Suprapubic skin (tissue), 4 donors: ENCODE data around the gene TRIM45. TPM values are rescaled to one million over a fixed set of nuclear protein-coding genes. Genes with fewer than 3 reads are reported as not detected.

Experiments used
- DNase-seq, 2 donors: peaks; one replicate each; pipeline ENCODE4 v3.0.0-alpha.2; 2019; ENCODE audit warnings: low spot score in 2 of 2
- H3K27ac ChIP-seq: fragments of 200-600 bp; sonication (generic); one replicate; pipeline ENCODE4 v1.5.1; 2019
- H3K27me3 ChIP-seq: fragments of 200-600 bp; sonication (generic); one replicate; pipeline ENCODE4 v1.5.1; 2019
- H3K36me3 ChIP-seq: fragments of 200-600 bp; sonication (generic); one replicate; pipeline ENCODE4 v1.5.1; 2019
- H3K4me1 ChIP-seq: fragments of 200-600 bp; sonication (generic); one replicate; pipeline ENCODE4 v1.5.1; 2019
- H3K4me3 ChIP-seq: fragments of 200-600 bp; sonication (generic); one replicate; pipeline ENCODE4 v1.5.1; 2019; ENCODE audit warnings: mild to moderate bottlenecking
- H3K9me3 ChIP-seq: fragments of 200-600 bp; sonication (generic); one replicate; pipeline ENCODE4 v1.5.1; 2019
- EP300 ChIP-seq: sonication (generic); formaldehyde crosslinking; IDR thresholded peaks from one replicate; pipeline ENCODE4 v1.6.1; 2017; ENCODE audit warnings: antibody characterized with exemption
- POLR2A ChIP-seq, 2 donors: fragments of 450-650 bp; IDR thresholded peaks; one replicate each; pipeline ENCODE4 v1.6.1; 2017; ENCODE audit warnings: antibody characterized with exemption in 2 of 2, mild to moderate bottlenecking in 2 of 2, moderate library complexity in 2 of 2
- POLR2AphosphoS5 ChIP-seq, 3 donors: sonication (generic); formaldehyde crosslinking; IDR thresholded peaks; one replicate each; pipeline ENCODE4 v1.6.1; 2017; ENCODE audit warnings: antibody characterized with exemption in 3 of 3
- WGBS: methylation state at CpG from one replicate; pipeline ENCODE4 v1.1.5; 2018; 5-methylcytosine and 5-hydroxymethylcytosine counted together
- total RNA-seq, 4 donors: library from RNA; depleted of rRNA; stranded (reverse); fragments of >200 nt; gene quantifications; one replicate each; pipeline ENCODE4 v1.1.0, GENCODE V29; 2016
- TF ChIP-seq, protein P1 (sequence below), 2 donors: fragments of 200-600 bp in 1 of 2; fragments of 450-650 bp in 1 of 2; sonication (generic) in 1 of 2; IDR thresholded peaks; one replicate each; pipeline ENCODE4 v1.5.1; 2016 to 2019; ENCODE audit warnings: antibody characterized with exemption in 2 of 2, mild to moderate bottlenecking in 1 of 2, moderate library complexity in 1 of 2

Gene TRIM45
- total RNA-seq, 4 donors from 2014 or later: 2.6 to 10.4 (median 3.8) TPM

- WGBS: 64% methylated on average over 4 of the region's 4 CpGs
- H3K36me3 ChIP-seq: no peaks in the 10 kb centered on the region
- no peak for TF ChIP-seq POLR2A (IDR thresholded peaks at IDR 0.05)
- TF ChIP-seq, protein P1, sequence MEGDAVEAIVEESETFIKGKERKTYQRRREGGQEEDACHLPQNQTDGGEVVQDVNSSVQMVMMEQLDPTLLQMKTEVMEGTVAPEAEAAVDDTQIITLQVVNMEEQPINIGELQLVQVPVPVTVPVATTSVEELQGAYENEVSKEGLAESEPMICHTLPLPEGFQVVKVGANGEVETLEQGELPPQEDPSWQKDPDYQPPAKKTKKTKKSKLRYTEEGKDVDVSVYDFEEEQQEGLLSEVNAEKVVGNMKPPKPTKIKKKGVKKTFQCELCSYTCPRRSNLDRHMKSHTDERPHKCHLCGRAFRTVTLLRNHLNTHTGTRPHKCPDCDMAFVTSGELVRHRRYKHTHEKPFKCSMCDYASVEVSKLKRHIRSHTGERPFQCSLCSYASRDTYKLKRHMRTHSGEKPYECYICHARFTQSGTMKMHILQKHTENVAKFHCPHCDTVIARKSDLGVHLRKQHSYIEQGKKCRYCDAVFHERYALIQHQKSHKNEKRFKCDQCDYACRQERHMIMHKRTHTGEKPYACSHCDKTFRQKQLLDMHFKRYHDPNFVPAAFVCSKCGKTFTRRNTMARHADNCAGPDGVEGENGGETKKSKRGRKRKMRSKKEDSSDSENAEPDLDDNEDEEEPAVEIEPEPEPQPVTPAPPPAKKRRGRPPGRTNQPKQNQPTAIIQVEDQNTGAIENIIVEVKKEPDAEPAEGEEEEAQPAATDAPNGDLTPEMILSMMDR (IDR thresholded peaks at IDR 0.05): no peak
- TF ChIP-seq POLR2AphosphoS5 (IDR thresholded peaks at IDR 0.05): no peak
- no peak for TF ChIP-seq EP300
- H3K27ac ChIP-seq: no peak overlapping the region
- DNase-seq: no peak
- H3K4me3 ChIP-seq: no peak overlapping the region
- H3K9me3 ChIP-seq: no peaks in the 10 kb centered on the region
- H3K27me3 ChIP-seq: no peaks in the 10 kb centered on the region
- no peaks in the 10 kb centered on the region for H3K4me1 ChIP-seq
Observed at GRCh38 chr1:117147341-117147831, 25.8 kb upstream of the TRIM45 start.

- no peak overlapping the region for H3K4me3 ChIP-seq
- H3K27ac ChIP-seq: no peak overlapping the region
- H3K27me3 ChIP-seq: no peaks in the 10 kb centered on the region
- TF ChIP-seq POLR2AphosphoS5 (IDR thresholded peaks at IDR 0.05) (no peak), EP300 (no peak), POLR2A (IDR thresholded peaks at IDR 0.05) (no peak)
- TF ChIP-seq, protein P1 (IDR thresholded peaks at IDR 0.05): no peak
- H3K36me3 ChIP-seq: no peaks in the 10 kb centered on the region
- H3K9me3 ChIP-seq: no peaks in the 10 kb centered on the region
- DNase-seq: no peak
- H3K4me1 ChIP-seq: no peaks in the 10 kb centered on the region
- 70% methylated on average over 8 of the region's 8 CpGs for WGBS
Observed at GRCh38 chr1:117146575-117147340, 25.2 kb upstream of the TRIM45 start.

DNA sequence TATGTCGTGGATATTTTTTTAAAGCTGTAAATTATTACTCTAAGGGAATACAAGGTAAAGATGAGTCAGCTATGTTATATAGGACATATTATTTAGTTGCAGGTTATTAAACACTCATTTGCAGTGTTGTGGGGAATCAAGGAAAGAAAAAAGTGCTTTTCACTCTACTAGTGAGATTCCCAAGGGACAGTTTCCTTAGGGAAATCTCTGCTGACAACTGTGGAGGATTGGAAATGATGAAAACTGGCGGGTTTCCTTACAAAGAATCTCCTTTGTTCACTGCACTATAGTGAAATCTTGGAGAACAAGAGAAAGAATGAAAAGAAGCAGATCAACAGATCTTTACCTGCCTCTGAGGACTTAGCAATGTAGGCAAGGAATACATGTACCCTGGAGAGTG is 24.5 kb upstream of the TRIM45 start:
- Histone ChIP-seq H3K9me3 (no peaks in the 10 kb centered on the region), H3K4me1 (no peaks in the 10 kb centered on the region), H3K36me3 (no peaks in the 10 kb centered on the region), H3K27ac (no peak overlapping the region), H3K4me3 (no peak overlapping the region), H3K27me3 (no peaks in the 10 kb centered on the region)
- 70% methylated on average over 2 of the region's 2 CpGs for WGBS
- TF ChIP-seq POLR2AphosphoS5 (IDR thresholded peaks at IDR 0.05) (no peak), POLR2A (IDR thresholded peaks at IDR 0.05) (no peak), EP300 (no peak)
- TF ChIP-seq, protein P1 (IDR thresholded peaks at IDR 0.05): no peak
- DNase-seq: no peak

DNA sequence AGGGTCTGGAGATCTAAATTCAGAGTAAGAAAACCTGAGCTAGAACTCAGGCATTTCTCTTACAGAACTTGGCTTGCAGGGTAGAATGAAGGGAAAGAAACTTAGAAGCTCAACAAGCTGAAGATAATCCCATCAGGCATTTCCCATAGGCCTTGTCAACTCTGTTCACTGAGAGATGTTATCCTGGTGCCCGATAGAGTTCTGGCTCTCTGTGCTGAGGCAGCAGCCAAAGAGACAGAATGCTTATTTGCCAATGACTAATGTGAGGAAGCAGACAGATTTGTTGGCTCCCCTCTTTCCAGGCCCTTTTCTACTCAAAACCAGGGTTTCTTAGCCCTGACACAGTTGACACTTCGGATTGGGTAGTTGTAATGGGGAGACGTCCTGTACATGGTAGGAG is 22.3 kb upstream of the TRIM45 start:
- no peaks in the 10 kb centered on the region for H3K36me3 ChIP-seq
- H3K27me3 ChIP-seq: no peaks in the 10 kb centered on the region
- TF ChIP-seq, protein P1 (IDR thresholded peaks at IDR 0.05): no peak
- TF ChIP-seq POLR2A (IDR thresholded peaks at IDR 0.05) (no peak), EP300 (no peak), POLR2AphosphoS5 (IDR thresholded peaks at IDR 0.05) (no peak)
- H3K9me3 ChIP-seq: no peaks in the 10 kb centered on the region
- WGBS: 78% methylated on average over 3 of the region's 3 CpGs
- no peak overlapping the region for H3K27ac ChIP-seq
- H3K4me3 ChIP-seq: no peak overlapping the region
- no peak for DNase-seq
- no peaks in the 10 kb centered on the region for H3K4me1 ChIP-seq

DNA sequence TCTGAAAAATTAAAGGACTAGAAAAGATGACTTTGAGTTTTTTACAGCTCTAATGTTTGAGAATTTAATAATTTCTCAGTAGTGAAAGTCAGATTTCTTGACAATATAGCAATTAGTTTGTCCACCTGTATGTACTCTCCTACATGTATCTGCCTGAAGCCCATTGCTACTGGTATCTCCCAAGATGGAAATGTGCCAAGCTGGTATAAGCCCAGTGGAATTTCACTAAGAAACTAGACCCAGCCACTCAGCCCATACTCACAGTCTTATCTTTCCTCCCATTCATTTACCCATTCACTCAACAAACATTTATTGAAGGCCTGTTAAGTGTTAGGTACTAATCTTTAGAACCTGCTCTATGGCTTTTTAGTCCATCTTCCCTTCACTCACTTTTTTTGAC is 21.6 kb upstream of the TRIM45 start:
- Histone ChIP-seq H3K4me1 (no peaks in the 10 kb centered on the region), H3K36me3 (no peaks in the 10 kb centered on the region), H3K9me3 (no peaks in the 10 kb centered on the region), H3K27ac (no peak overlapping the region), H3K27me3 (no peaks in the 10 kb centered on the region), H3K4me3 (no peak overlapping the region)
- TF ChIP-seq POLR2AphosphoS5 (IDR thresholded peaks at IDR 0.05) (no peak), EP300 (no peak), POLR2A (IDR thresholded peaks at IDR 0.05) (no peak)
- TF ChIP-seq, protein P1 (IDR thresholded peaks at IDR 0.05): no peak
- no peak for DNase-seq
